Activated T-cell treated with anti-CD3 and anti-CD28 coated beads, Interleukin-2, amount 50 U/mL, for 72 hours (primary cell): ENCODE measurements around the gene TSHZ1. TPM values are rescaled to one million over a fixed set of nuclear protein-coding genes. Genes with fewer than 3 reads are reported as not detected.

Experiments used
- ATAC-seq, 2 donors: fragments of 150-1000 bp; cut with Tn5 transposase; replicated peaks in 1 of 2; 2 replicates each; pipeline ENCODE4 v1.10.0; 2021; ENCODE audit warnings: moderate library complexity in 2 of 2, mild to moderate bottlenecking in 1 of 2
- DNase-seq, 2 donors: peaks; one replicate each; pipeline ENCODE4 v3.0.0; 2021 to 2022; ENCODE audit warnings: mixed read lengths in 1 of 2
- H3K27ac Mint-ChIP-seq: one replicate; pipeline ENCODE4 v1.8.0; 2022; ENCODE audit warnings: mild to moderate bottlenecking, moderate library complexity, mixed read lengths
- H3K27me3 Mint-ChIP-seq: one replicate; pipeline ENCODE4 v1.8.0; 2022; ENCODE audit warnings: low read depth, mixed read lengths
- H3K36me3 Mint-ChIP-seq, 2 donors: one replicate each; pipeline ENCODE4 v1.8.0; 2022; ENCODE audit warnings: mixed read lengths in 2 of 2, mild to moderate bottlenecking in 1 of 2; ENCODE audit not compliant: insufficient read depth in 2 of 2
- H3K4me1 Mint-ChIP-seq: one replicate; pipeline ENCODE4 v1.8.0; 2022; ENCODE audit warnings: low read depth, mixed read lengths
- H3K4me3 Mint-ChIP-seq, 2 donors: one replicate each; pipeline ENCODE4 v1.8.0; 2022; ENCODE audit warnings: mild to moderate bottlenecking in 2 of 2, mixed read lengths in 2 of 2, moderate library complexity in 2 of 2
- H3K9me3 Mint-ChIP-seq, 2 donors: one replicate each; pipeline ENCODE4 v1.8.0; 2022; ENCODE audit warnings: mixed read lengths in 2 of 2
- total RNA-seq, 2 donors: library from RNA; stranded (reverse); gene quantifications; one replicate each; pipeline ENCODE4 v1.2.3, GENCODE V29; 2022

The TSHZ1 gene
- total RNA-seq, 2 donors from 2014 or later, result 18.1 to 19.2 TPM

DNA sequence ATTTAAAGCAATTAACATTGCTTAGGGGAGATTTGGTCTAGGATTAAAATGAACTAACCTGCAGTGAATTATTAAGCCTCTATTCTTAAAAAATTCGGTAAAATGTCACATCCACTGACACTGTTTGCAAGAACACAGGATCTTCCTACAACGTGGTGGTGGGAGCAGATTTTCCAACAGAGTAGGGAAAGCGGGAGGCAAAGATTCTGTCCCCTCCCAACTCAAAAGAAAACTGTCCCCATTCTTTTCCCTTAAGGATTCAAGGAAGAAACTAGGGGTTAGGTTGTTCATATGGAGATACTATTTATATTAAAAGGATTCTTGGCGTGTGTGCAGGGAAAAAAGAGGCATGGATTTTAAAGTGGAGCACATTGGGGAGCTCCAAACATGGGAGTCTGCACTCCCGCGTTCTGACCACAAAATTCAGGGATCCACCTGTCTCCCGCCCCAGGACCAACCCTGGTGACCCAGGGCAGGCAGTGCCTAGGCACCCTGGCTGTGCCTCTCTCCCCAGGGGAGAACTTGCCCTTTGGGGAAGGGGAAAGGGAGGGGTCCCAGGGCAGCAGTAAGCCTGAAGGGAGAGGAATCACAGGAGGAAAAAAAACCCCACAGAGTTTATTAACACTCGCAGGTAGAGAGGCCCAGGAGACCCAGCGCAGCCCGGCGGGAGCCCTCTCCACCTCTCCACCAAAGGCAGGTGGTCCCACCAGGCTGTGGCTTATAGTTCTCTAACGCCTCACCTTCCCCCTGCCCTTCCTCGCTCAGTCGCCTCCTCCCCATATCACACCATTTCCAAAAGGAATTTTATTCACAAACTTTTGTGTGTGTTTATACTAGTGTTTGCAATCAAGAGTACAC, 3.9 kb upstream of the TSHZ1 start:
- Mint-ChIP-seq H3K27me3 (peaks cover 21% of the 10 kb centered on the region), H3K4me3 (peak overlapping the region; percentile 93 to 96), H3K9me3 (no peaks in the 10 kb centered on the region), H3K36me3 (peaks cover 7 to 14% of the 10 kb centered on the region in 2 donors), H3K4me1 (peaks cover 33% of the 10 kb centered on the region), H3K27ac (peak overlapping the region; percentile 63)
- ATAC-seq, result no peak
- DNase-seq, result no peak

DNA sequence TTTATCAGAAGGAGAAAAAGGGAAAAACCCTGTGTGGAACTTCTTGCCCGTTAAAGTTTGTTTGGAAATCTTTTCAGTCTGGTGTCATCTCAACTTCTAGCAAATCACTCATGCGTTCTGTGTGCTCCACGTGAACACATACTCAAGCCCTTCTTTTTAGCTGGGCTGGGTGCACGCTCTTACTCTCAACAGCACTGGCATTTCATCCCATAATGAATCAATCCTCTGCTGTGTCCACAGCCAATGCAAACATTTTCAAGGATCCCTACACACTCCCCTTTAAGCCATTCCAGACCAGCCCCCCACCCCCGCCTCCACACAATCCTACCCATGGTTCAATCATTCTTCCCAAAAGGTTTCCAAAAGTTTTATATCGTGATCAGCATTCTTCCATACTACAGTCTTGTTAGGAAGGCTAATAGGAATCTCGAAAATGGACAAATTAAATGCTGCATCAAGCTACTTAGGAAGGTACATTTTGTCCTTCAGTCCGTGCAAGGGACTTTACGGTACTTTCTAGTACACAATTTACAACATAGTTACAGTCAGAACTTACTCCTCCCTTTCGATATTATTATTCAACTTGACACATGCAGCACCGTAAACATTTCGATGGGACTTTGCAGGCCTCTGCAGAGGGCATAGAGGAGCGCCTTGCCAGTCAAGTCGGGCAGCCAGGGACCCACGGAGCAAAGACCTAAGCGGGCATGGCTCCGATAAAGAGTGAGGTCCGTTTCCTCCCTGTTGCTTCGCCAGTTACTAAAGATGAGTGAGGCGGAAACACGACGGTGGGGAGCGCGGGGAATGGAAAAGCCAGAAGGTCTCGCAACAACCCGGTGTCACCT, 3.1 kb upstream of the TSHZ1 start:
- peak overlapping the region; percentile 95 for H3K27ac Mint-ChIP-seq
- DNase-seq (peak in 1 of 2 donors; percentile 71), ATAC-seq (peak; percentile 55)
- peaks cover 21% of the 10 kb centered on the region for H3K27me3 Mint-ChIP-seq
- peak overlapping the region; percentile 93 to 96 for H3K4me3 Mint-ChIP-seq
- no peaks in the 10 kb centered on the region for H3K9me3 Mint-ChIP-seq
- peaks cover 8 to 15% of the 10 kb centered on the region in 2 donors for H3K36me3 Mint-ChIP-seq
- peaks cover 37% of the 10 kb centered on the region for H3K4me1 Mint-ChIP-seq

DNA sequence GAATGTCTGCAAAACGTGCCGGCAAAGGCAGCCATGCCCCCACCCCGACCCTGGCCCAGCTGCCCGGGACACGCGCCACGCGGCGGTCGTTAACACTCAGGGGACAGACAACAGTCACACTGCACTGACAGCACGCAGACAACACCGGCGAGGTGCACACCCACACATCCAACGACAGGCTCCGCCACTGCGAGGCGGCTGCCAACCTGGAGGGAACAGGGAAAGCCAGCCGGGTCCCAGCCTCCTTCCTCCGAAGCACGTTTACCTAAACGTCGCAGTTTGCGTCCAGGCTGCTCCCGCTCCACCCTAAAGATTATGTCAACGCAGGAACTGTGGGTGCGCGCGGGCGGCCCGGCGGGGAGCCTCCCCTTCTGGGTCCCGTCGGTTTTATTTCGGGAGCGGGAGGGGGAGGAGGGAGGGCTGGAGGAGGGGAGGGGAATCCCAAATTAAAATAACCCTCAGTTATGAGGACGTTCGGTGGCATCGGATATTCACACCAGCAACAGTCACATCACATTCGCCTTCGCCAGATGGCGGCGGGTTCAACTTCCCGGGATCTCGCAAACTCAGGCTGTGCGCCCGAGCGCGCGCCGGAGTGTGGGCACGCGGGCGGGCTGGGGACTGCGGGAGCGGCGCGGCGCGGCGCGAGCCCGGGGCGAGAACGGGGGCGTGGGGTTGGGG, 2.3 kb upstream of the TSHZ1 start:
- peak overlapping the region; percentile 93 to 96 for H3K4me3 Mint-ChIP-seq
- H3K9me3 Mint-ChIP-seq, result no peaks in the 10 kb centered on the region
- H3K36me3 Mint-ChIP-seq, result peaks cover 10 to 17% of the 10 kb centered on the region in 2 donors
- peak; percentile 5 to 9 for ATAC-seq
- peaks cover 21% of the 10 kb centered on the region for H3K27me3 Mint-ChIP-seq
- H3K4me1 Mint-ChIP-seq, result peaks cover 44% of the 10 kb centered on the region
- peak; percentile 45 to 60 for DNase-seq
- peak overlapping the region; percentile 95 for H3K27ac Mint-ChIP-seq

- ATAC-seq (peak in 1 of 2 donors; percentile 5), DNase-seq (no peak)
- peaks cover 10 to 17% of the 10 kb centered on the region in 2 donors for H3K36me3 Mint-ChIP-seq
- no peak overlapping the region for H3K27ac Mint-ChIP-seq
- H3K4me1 Mint-ChIP-seq, result peaks cover 49% of the 10 kb centered on the region
- peak overlapping the region in 1 of 2 donors; percentile 96 for H3K4me3 Mint-ChIP-seq
- peaks cover 21% of the 10 kb centered on the region for H3K27me3 Mint-ChIP-seq
- H3K9me3 Mint-ChIP-seq, result no peaks in the 10 kb centered on the region
These were observed 1.8 kb upstream of the TSHZ1 start for GRCh38 chr18:75208836-75209128.

DNA sequence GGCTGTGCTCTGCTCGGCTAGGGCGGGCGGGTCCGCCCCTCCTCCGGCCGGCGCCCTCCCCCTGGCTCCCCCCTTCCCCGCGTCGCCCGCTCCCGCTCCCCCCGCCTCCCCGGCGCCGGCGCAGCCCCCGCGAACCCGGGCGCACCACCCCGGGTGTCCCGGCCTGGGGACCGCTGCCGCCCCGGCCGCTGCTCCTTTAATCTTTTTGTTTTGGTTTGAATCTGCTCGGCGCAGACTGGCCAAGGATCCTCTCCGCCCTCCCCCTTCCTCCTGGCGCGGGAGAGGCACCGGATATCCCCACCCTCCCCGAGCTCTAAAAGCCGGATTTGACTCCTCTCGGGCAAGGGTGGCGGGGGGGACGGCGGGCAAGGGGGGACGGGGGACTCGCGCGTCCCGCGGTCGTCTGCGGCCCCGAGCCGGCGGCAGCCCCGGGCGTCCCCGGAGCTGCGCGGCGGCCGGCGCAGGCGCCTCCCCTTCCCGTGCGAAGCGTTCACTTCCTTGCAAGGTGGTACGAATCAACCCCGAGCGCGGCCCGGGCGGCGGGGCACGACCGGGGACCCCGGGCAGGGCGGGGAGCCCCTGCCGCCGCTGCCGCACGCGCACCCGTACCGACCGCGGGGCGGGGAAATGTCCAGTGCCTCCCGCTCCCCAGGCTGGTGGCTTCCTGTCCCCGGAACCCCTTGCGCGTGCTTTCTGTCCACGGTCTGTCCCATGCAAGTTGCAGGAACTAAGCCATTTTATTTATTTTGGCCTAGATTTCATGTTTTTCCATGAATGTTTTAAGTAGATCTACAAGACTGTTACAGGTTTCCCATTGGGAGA, 1.3 kb upstream of the TSHZ1 start, which contains the start of gene PTGR3:
TSS of gene PTGR3 (minus strand) at position 11 of the 822 bp plus-strand sequence. CDS start 81 bp downstream, outside the sequence.
- H3K4me1 Mint-ChIP-seq, result peaks cover 55% of the 10 kb centered on the region
- peak; percentile 70 to 72 for ATAC-seq

GRCh38 chr18:75209951-75210258, 692 bp upstream of the TSHZ1 start:
- DNase-seq (no peak), ATAC-seq (no peak)
- H3K27ac Mint-ChIP-seq, result peak overlapping the region; percentile 99
- no peaks in the 10 kb centered on the region for H3K9me3 Mint-ChIP-seq
- H3K4me3 Mint-ChIP-seq, result peak overlapping the region; percentile 95 to 100
- peaks cover 10 to 17% of the 10 kb centered on the region in 2 donors for H3K36me3 Mint-ChIP-seq
- peaks cover 21% of the 10 kb centered on the region for H3K27me3 Mint-ChIP-seq
- peaks cover 58% of the 10 kb centered on the region for H3K4me1 Mint-ChIP-seq

More for the DNA sequence above, 1.3 kb upstream of the TSHZ1 start, which contains the start of gene PTGR3:
- peak; percentile 86 for DNase-seq
- Mint-ChIP-seq H3K4me3 (peak within 1 kb of the TSS; percentile 95 to 100), H3K27me3 (peaks cover 21% of the 10 kb centered on the region), H3K9me3 (no peaks in the 10 kb centered on the region), H3K27ac (peak within 1 kb of the TSS; percentile 99), H3K36me3 (peaks cover 10 to 17% of the 10 kb centered on the region in 2 donors)

GRCh38 chr18:75211002-75211621, 515 bp downstream of the TSHZ1 start:
- Mint-ChIP-seq H3K36me3 (peaks cover 10 to 15% of the 10 kb centered on the region in 2 donors), H3K9me3 (no peaks in the 10 kb centered on the region), H3K4me3 (peak overlapping the region; percentile 95 to 100), H3K27ac (peak overlapping the region; percentile 99), H3K4me1 (peaks cover 56% of the 10 kb centered on the region), H3K27me3 (peaks cover 10% of the 10 kb centered on the region)
- DNase-seq (peak; percentile 29 to 32), ATAC-seq (no peak)

GRCh38 chr18:75211626-75211952, 992 bp downstream of the TSHZ1 start:
- Mint-ChIP-seq H3K9me3 (no peaks in the 10 kb centered on the region), H3K4me3 (no peak overlapping the region), H3K36me3 (peaks cover 10 to 14% of the 10 kb centered on the region in 2 donors), H3K27ac (no peak overlapping the region), H3K4me1 (peaks cover 56% of the 10 kb centered on the region), H3K27me3 (peaks cover 7% of the 10 kb centered on the region)
- ATAC-seq (no peak), DNase-seq (no peak)

DNA sequence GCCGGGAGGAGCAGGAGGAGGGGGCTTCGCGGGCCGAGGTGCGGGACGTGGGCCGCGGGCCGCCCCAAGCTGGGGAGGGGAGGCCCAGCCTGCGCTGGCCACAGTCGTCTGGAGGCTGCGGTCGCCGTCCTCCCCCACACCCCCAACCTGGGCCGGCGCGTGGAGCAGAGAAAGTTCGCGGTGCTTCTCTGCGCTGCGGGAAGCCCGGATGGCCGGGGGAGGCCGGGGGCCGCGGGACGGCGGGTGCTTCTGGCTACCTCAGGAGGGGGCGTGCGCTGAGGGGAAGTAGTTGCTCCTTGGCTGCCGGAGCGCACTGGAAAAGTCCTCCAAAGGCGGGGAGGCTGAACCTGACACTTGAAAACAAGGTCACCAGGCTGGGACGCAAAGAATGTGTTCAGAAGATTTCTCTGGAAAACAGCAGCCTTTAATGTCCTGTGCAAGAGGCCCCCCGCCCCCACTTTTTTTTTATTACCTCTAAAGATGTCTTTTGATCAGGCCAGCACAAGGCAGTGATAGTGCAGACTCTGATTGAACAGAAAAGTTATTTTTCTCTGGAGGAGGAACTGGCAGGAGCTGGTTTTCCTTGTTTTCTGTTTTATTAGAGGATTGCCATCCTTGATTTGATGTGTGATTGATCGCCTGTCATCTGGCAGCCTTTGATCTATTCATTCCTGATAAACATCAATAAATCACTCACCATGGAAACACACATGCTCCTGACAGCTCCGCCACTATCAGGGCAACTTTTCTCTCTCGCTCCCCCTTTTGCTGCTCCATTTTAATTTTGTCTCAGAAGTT, 1.6 kb downstream of the TSHZ1 start:
- H3K4me1 Mint-ChIP-seq, result peaks cover 56% of the 10 kb centered on the region
- H3K27me3 Mint-ChIP-seq, result peaks cover 4% of the 10 kb centered on the region
- H3K4me3 Mint-ChIP-seq, result peak overlapping the region; percentile 86 to 92
- ATAC-seq (no peak), DNase-seq (peak; percentile 41 to 56)
- H3K36me3 Mint-ChIP-seq, result peaks cover 10 to 14% of the 10 kb centered on the region in 2 donors
- H3K9me3 Mint-ChIP-seq, result no peaks in the 10 kb centered on the region
- H3K27ac Mint-ChIP-seq, result peak overlapping the region; percentile 74

GRCh38 chr18:75212751-75213090, 2.1 kb downstream of the TSHZ1 start:
- H3K4me3 Mint-ChIP-seq, result peak overlapping the region; percentile 86 to 92
- peak overlapping the region; percentile 74 for H3K27ac Mint-ChIP-seq
- DNase-seq (no peak), ATAC-seq (no peak)
- H3K27me3 Mint-ChIP-seq, result no peaks in the 10 kb centered on the region
- no peaks in the 10 kb centered on the region for H3K9me3 Mint-ChIP-seq
- H3K36me3 Mint-ChIP-seq, result peaks cover 7 to 12% of the 10 kb centered on the region in 2 donors
- peaks cover 56% of the 10 kb centered on the region for H3K4me1 Mint-ChIP-seq

- no peak for DNase-seq
- Mint-ChIP-seq H3K4me3 (peak overlapping the region; percentile 50 to 86), H3K27me3 (no peaks in the 10 kb centered on the region), H3K9me3 (no peaks in the 10 kb centered on the region), H3K27ac (peak overlapping the region; percentile 87), H3K4me1 (peaks cover 59% of the 10 kb centered on the region), H3K36me3 (peaks cover 5 to 11% of the 10 kb centered on the region in 2 donors)
- ATAC-seq, result no peak
These were observed 3.2 kb downstream of the TSHZ1 start for GRCh38 chr18:75213611-75214331.
